HG03045 (cell line): ENCODE data around the gene FAM111A.
"Not testable (repeated sequence)": the region's sequence is repeated elsewhere in the genome, so short reads cannot be mapped to it uniquely, and the experiment has no call there.

Experiments used
- ATAC-seq: cut with Tn5 transposase; IDR thresholded peaks from one replicate; pipeline ENCODE4 v1.9.1; 2021; ENCODE audit warnings: mild to moderate bottlenecking, moderate library complexity; ENCODE audit not compliant: unreplicated experiment

FAM111A gene, protein sequence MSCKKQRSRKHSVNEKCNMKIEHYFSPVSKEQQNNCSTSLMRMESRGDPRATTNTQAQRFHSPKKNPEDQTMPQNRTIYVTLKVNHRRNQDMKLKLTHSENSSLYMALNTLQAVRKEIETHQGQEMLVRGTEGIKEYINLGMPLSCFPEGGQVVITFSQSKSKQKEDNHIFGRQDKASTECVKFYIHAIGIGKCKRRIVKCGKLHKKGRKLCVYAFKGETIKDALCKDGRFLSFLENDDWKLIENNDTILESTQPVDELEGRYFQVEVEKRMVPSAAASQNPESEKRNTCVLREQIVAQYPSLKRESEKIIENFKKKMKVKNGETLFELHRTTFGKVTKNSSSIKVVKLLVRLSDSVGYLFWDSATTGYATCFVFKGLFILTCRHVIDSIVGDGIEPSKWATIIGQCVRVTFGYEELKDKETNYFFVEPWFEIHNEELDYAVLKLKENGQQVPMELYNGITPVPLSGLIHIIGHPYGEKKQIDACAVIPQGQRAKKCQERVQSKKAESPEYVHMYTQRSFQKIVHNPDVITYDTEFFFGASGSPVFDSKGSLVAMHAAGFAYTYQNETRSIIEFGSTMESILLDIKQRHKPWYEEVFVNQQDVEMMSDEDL

DNA sequence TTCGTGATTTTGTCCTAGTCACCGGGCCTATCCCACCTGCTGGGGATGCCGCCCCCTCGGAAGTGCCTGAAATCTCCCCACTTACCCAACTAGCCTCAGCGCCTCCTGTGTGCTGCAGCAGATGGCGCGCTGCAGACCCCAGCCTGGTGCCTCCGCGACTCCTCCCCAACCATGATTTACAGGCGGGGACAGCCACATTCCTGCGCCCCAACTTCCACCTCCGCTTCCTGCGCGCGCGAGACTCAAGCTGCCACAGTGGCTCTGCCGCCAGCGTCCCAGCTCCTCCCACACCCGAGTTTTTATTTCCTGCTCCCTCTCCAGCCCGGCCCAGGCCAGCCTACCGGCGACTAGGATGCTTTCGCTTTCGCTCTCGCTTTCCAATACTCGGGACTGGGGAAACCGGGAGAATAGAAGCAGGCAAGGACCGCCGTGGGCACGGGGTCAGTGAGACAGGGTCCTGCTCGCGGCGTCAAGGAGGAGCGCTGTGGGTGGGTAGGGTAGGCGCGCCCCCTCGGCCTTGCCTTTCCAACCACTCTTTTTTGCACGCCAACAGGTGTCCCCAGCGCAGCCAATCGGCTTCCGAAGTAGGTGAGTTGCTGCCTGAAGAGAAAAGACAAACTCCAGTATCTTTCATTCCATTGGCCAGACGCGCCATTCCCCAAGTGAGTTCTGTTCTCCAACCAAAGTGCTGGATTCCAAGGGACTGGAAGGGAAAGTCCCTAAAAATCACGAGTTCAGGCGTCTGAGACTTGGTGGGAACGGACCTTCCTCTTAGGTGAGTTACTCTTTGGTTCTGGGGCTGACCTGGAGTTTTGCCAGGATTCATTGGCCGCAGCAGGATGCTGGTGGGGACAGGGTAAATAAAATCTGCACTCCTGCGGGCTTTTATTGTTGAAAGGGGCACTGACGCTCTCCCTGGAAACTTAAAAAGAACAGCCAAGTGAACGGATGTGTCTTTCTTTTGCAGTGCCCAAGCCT lies at the start of gene FAM111A:
Gene FAM111A (plus strand): TSS at position 327 of the 978 bp plus-strand sequence. CDS start 6,017 bp downstream, outside the sequence.
- peak; percentile 83 for ATAC-seq

DNA sequence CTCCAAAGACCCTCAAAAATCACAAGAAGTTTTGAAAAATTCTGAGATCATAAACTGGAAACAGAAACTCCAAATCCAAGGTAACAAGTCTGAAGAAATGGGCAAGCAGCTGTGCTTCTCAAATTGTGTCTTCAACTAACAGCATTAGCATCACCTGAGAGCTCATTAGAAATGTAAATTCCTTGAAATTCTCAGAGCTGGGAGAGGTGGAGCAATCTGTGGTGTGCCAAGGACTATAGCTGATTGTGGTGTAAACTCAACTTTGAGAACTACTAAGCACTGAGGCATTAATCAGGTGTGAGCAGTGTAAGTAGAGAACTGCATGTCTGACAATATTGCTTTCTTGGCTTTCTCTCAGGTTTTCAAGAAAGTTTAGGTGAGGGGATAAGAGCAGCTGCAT lies 49.1 kb upstream of the FAM111A start:
- ATAC-seq: not testable (repeated sequence)

GRCh38 chr11:59095225-59095624 lies 47.4 kb upstream of the FAM111A start:
- peak; percentile 50 for ATAC-seq

DNA sequence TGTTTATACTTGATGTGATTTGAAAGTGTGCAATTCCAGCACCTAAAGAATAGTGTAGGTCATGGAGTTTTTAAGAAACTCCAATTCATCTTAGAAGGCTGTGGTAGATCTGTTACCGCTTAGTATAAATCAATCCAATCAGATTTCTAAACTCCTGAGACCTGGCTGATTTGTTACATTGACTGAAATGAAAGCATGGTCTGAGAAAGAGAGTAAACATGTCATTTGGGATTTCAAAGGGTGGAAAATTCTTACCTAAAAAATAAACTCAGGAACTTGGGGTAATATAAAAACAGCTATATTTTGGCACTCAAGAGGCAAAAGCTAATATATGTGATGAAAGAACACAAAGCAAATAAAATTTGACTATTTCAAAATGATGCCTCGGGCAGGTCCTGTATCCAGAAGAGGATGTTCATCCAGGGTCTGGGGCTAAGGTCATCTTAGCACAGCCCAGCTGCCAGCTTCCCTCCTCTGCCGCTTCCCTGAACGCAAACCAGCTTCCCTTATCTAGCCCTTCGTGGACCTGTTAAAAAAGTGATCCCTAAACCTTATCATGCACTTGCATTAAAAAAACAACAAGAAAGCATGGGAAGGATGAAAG lies 46.6 kb upstream of the FAM111A start:
- not testable (repeated sequence) for ATAC-seq

GRCh38 chr11:59097113-59097708 lies 45.4 kb upstream of the FAM111A start:
- ATAC-seq: no peak

DNA sequence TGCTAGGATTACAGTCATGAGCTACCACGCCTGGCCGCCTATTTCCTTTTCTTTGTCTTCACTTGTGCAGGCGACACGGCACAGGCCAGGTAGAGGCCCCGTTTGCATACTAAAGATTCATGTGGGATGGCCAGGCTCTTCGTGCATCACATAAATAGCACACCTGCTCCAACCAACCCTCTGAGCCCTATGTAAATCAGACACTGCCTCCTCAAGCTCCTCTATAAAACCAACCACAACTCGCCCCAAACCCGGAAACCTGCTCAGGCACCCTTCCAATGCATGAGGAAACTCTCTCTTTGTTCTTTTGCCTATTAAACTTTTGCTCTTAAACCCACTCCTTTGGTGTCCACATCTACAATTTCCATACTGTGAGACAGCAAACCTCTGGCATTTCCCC lies 44.7 kb upstream of the FAM111A start:
- ATAC-seq: not testable (repeated sequence)

DNA sequence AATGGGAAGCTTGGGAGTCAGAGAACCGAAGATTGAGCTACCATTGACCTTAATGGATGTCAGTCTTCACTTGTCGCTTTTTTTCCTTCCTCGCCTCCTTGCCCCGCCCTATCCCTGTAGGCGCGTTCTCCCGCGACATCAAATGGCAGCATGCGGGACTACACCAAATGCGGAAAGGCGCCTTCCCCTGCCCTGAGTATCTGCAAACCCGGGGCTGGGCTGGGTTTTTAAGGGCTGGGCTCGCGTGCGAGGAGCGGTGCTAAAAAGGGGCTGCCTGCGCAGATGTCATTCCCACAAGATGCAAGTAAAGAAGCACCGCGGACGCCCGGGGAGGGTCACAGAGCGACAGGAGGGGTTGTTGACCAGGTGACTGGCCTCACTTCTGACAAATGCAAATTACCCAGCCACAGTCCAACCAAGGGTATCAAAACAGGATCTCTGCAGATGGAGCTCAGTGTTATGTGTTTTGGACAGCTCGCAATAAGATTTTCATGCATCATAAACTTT lies 40.3 kb upstream of the FAM111A start:
- ATAC-seq: peak; percentile 75

DNA sequence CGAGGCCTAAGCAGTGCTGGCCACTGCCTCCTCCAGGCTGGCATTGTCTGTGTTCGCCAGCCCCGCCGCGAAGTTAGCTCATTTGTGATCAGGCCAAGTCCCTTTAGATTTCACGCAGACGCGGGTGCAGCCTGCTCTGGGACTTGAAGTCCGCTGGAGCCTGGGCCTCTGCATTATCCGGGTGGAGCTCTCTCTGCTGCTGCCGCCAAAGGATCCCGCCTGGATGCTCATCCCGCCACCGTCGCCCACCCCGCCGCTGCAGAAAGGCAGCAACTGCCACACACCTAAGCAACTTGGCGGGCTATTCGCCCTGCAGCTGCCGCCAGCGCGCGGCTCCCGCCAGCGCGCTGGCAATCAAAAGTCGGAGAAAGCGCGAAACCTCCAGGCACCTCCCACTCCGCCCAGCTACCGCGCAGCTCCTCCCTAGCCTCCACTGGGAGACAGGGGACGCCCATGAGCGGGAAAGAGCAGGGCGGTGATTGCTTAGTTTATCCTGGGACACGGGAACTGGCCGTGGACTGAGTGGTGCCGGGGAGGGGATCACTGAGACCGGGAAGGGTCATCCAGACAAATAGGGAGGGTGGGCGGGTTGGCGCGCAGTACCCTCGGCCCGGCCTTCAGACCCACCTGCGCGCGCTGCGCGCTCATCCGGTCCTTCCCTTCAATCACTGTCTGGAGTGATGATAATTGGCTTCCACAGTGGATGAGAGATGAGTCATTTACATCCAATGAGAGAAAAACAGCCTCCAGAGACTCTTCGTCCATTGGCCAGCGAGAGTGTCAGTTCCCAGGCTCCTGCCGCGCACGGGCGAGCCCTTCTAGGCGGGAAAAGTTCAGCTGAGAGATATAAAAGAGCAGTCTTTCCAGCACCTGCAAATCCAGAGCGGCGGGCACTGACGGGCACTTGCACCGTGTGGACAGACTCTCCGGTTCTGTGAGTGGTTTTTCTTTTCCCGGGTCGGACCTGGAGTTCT lies 36.0 kb upstream of the FAM111A start, which contains the start of gene FAM111B:
Gene FAM111B (plus strand): TSS at position 875 of the 974 bp plus-strand sequence. CDS start 2,389 bp downstream, outside the sequence.
- peak; percentile 67 for ATAC-seq

GRCh38 chr11:59107721-59108120 lies 34.9 kb upstream of the FAM111A start:
- ATAC-seq: peak; percentile 24

- ATAC-seq: no peak
Measured at GRCh38 chr11:59112494-59112893, 30.2 kb upstream of the FAM111A start.

- no peak for ATAC-seq
Measured at GRCh38 chr11:59114344-59114743, 28.3 kb upstream of the FAM111A start.

GRCh38 chr11:59115553-59115952 lies 27.1 kb upstream of the FAM111A start:
- no peak for ATAC-seq

GRCh38 chr11:59117774-59118173 lies 24.9 kb upstream of the FAM111A start:
- no peak for ATAC-seq

- no peak for ATAC-seq
Measured at GRCh38 chr11:59119826-59120225, 22.8 kb upstream of the FAM111A start.

- ATAC-seq: peak; percentile 97
Measured at GRCh38 chr11:59135648-59136461, 6.8 kb upstream of the FAM111A start.

- ATAC-seq: not testable (repeated sequence)
Measured at GRCh38 chr11:59136551-59136950, 6.1 kb upstream of the FAM111A start.

GRCh38 chr11:59137190-59137589 lies 5.5 kb upstream of the FAM111A start:
- no peak for ATAC-seq

DNA sequence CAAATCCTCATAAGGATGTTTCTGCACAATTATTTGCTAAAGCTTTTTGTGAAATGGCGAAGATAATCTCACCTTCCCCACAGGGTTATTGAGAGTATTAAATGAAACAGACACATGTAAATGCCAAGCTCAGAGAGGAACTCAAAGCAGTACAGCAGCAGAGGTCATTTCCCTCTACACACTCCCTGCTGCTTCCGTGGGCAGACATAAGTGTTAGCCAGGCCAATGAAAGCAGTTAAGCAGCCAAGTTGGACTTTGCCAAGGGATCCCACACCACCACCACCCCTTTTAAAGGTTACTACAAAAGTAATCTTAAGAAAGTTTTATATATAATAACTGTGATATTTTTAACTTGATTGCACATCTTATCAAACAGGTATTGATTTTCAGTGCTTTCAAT lies 4.0 kb upstream of the FAM111A start:
- no peak for ATAC-seq
